HepG2 (cell line): ENCODE results near the gene RRBP1. TPM values are rescaled to one million over a fixed set of nuclear protein-coding genes. Genes with fewer than 3 reads are reported as not detected.

ENCODE experiments used
- AGO2 ChIP-seq: fragments of 200-400 bp; formaldehyde crosslinking; optimal IDR thresholded peaks from 2 replicates; pipeline ENCODE3; 2017; ENCODE audit warnings: mild to moderate bottlenecking, low read depth, low read length, moderate library complexity
- AKAP8 ChIP-seq: sonication (generic); formaldehyde crosslinking; IDR thresholded peaks from 2 replicates; pipeline ENCODE4 v1.5.1; 2020; ENCODE audit warnings: mild to moderate bottlenecking, missing genetic modification reagents
- EZH2 ChIP-seq: conservative IDR thresholded peaks from 2 replicates; pipeline ENCODE4 v1.6.1; 2012; ENCODE audit warnings: mild to moderate bottlenecking, low read depth, low read length, moderate library complexity
- FOSL2 ChIP-seq: sonication (generic); formaldehyde crosslinking; IDR thresholded peaks from 2 replicates; pipeline ENCODE4 v1.4.0; 2020; ENCODE audit warnings: missing genetic modification reagents
- HNRNPL ChIP-seq: fragments of 200-400 bp; formaldehyde crosslinking; IDR thresholded peaks from 2 replicates; pipeline ENCODE4 v1.6.1; 2017; ENCODE audit warnings: mild to moderate bottlenecking, low read depth, low read length
- HOXA9 ChIP-seq: sonication (generic); formaldehyde crosslinking; IDR thresholded peaks from 2 replicates; pipeline ENCODE4 v1.8.1; 2022; ENCODE audit warnings: missing genetic modification reagents, mild to moderate bottlenecking, moderate library complexity, borderline replicate concordance
- PBX3 ChIP-seq: sonication (generic); formaldehyde crosslinking; IDR thresholded peaks from 2 replicates; pipeline ENCODE4 v1.8.1; 2023; ENCODE audit warnings: missing genetic modification reagents, inconsistent platforms, borderline replicate concordance
- RNF219 ChIP-seq: sonication (generic); formaldehyde crosslinking; IDR thresholded peaks from 2 replicates; pipeline ENCODE4 v1.5.0; 2020; ENCODE audit warnings: mild to moderate bottlenecking, missing genetic modification reagents
- TRAFD1 ChIP-seq: sonication (generic); formaldehyde crosslinking; IDR thresholded peaks from 2 replicates; pipeline ENCODE4 v1.5.1; 2020; ENCODE audit warnings: missing genetic modification reagents, mild to moderate bottlenecking, borderline replicate concordance
- ZBTB26 ChIP-seq: IDR thresholded peaks from 2 replicates; pipeline ENCODE4 v1.6.1; 2016; ENCODE audit warnings: missing compliant biosample characterization, missing genetic modification reagents, borderline replicate concordance
- ZBTB38 ChIP-seq: sonication (generic); formaldehyde crosslinking; IDR thresholded peaks from 2 replicates; pipeline ENCODE4 v1.5.1; 2020; ENCODE audit warnings: mild to moderate bottlenecking, missing genetic modification reagents
- ZFP90 ChIP-seq: sonication (generic); formaldehyde crosslinking; IDR thresholded peaks from 2 replicates; pipeline ENCODE4 v1.8.0; 2022; ENCODE audit warnings: missing genetic modification reagents, mild to moderate bottlenecking, inconsistent platforms, borderline replicate concordance
- ZNF350 ChIP-seq: sonication (generic); formaldehyde crosslinking; IDR thresholded peaks from 2 replicates; pipeline ENCODE4 v1.4.0; 2020; ENCODE audit warnings: mild to moderate bottlenecking, low read depth, missing genetic modification reagents, borderline replicate concordance
- ZNF382 ChIP-seq: sonication (generic); formaldehyde crosslinking; IDR thresholded peaks from 2 replicates; pipeline ENCODE4 v1.5.0; 2020; ENCODE audit warnings: missing genetic modification reagents, mild to moderate bottlenecking, borderline replicate concordance
- ZNF75D ChIP-seq: sonication (generic); formaldehyde crosslinking; IDR thresholded peaks from 2 replicates; pipeline ENCODE4 v1.8.1; 2023; ENCODE audit warnings: missing genetic modification reagents, mild to moderate bottlenecking, borderline replicate concordance
- ZNF883 ChIP-seq: sonication (generic); formaldehyde crosslinking; IDR thresholded peaks from 2 replicates; pipeline ENCODE4 v1.5.1; 2020; ENCODE audit warnings: mild to moderate bottlenecking, missing genetic modification reagents; ENCODE audit errors: not compliant biosample characterization
- polyA plus RNA-seq, 8 experiments: library from polyadenylated mRNA; depleted of rRNA in 3 of 8; stranded (reverse) in 7 of 8; unstranded in 1 of 8; fragments of >200 nt; fragmentation: Illumina TruSeq in 4 of 8; extraction: Trizol in 4 of 8; gene quantifications; 2 replicates each; pipeline versions ENCODE4 v1.2.1 to v1.2.3, GENCODE V29; 2011 to 2016; ENCODE audit warnings: low read depth in 4 of 8, missing spikeins in 1 of 8, mixed read lengths in 1 of 8; ENCODE audit not compliant: insufficient read depth in 1 of 8
- total RNA-seq, 5 experiments: library from RNA; depleted of rRNA; stranded (reverse); fragments of >200 nt; fragmentation: Illumina TruSeq; extraction: Trizol; gene quantifications; 2 replicates each; pipeline ENCODE4 v1.2.3, GENCODE V29; 2016; ENCODE audit warnings: low read depth in 1 of 5
- TF ChIP-seq, protein P1 (sequence below): sonication (generic); formaldehyde crosslinking; IDR thresholded peaks from 2 replicates; pipeline ENCODE4 v1.8.1; 2023; ENCODE audit warnings: missing genetic modification reagents, mild to moderate bottlenecking, borderline replicate concordance
- TF ChIP-seq, protein P2 (sequence below): sonication (generic); IDR thresholded peaks from 2 replicates; pipeline ENCODE4 v1.6.1; 2016; ENCODE audit warnings: low read depth, borderline replicate concordance
- TF ChIP-seq, protein P3 (sequence below): sonication (generic); formaldehyde crosslinking; IDR thresholded peaks from 2 replicates; pipeline ENCODE4 v1.9.0; 2022; ENCODE audit warnings: missing genetic modification reagents, mild to moderate bottlenecking, borderline replicate concordance

Gene RRBP1
- total and polyA plus RNA-seq, 2 of the 13 experiments (the other 11 are each of a cell fraction or from before 2014, with no cell fraction given) = 150 to 222 TPM

DNA sequence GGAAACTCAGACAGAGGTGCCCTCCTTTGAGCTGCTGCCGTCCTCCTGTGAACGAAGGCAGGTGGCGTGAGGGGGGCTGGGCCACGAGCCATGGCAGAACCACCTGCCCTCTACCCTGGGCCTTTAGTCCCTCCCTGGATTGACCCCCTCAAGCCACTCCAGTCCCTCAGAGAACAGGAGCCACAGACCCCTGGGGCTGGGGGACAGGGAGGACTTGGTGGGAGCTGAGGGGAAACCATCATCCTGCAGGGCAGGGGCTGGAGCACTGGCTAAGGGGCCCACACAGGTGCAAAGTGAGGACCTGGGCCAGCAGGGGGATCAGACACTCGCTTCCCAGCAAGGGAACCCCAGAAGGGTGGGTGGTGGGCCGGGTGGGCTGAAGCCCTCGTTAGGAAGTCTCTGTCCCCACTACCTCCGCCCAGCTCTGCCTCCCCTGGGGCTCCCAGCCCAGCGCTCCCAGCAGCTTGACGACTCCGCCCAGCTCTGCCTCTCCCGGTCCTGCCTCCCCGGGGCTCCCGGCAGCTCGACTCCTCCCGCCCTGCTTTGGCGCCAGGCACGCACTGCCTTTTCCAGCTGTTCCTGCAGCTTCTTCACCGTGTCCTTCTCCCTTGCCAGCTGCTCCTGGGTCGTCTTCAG lies 67.7 kb downstream of the RRBP1 start (continued):
- no peak for TF ChIP-seq ZFP90 (CRISPR knock-in tag)
- TF ChIP-seq, protein P1, sequence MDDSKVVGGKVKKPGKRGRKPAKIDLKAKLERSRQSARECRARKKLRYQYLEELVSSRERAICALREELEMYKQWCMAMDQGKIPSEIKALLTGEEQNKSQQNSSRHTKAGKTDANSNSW (CRISPR knock-in tag) = no peak
- no peak for TF ChIP-seq EZH2
- TF ChIP-seq ZNF75D = no peak
- TF ChIP-seq, protein P2, sequence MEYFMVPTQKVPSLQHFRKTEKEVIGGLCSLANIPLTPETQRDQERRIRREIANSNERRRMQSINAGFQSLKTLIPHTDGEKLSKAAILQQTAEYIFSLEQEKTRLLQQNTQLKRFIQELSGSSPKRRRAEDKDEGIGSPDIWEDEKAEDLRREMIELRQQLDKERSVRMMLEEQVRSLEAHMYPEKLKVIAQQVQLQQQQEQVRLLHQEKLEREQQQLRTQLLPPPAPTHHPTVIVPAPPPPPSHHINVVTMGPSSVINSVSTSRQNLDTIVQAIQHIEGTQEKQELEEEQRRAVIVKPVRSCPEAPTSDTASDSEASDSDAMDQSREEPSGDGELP = no peak
- no peak for TF ChIP-seq TRAFD1
- TF ChIP-seq FOSL2 (CRISPR knock-in tag) = no peak
- TF ChIP-seq RNF219 = no peak
- TF ChIP-seq PBX3 (CRISPR knock-in tag) = no peak
- TF ChIP-seq AKAP8 = no peak
- TF ChIP-seq ZBTB38 (CRISPR knock-in tag) = peak; percentile 60
- TF ChIP-seq ZNF382 (CRISPR knock-in tag) = no peak
- TF ChIP-seq AGO2 = peak; percentile 96
- no peak for TF ChIP-seq HOXA9 (CRISPR knock-in tag)
- TF ChIP-seq ZBTB26 (CRISPR knock-in tag) = no peak
- TF ChIP-seq ZNF883 (CRISPR knock-in tag) = peak; percentile 47
- TF ChIP-seq, protein P3, sequence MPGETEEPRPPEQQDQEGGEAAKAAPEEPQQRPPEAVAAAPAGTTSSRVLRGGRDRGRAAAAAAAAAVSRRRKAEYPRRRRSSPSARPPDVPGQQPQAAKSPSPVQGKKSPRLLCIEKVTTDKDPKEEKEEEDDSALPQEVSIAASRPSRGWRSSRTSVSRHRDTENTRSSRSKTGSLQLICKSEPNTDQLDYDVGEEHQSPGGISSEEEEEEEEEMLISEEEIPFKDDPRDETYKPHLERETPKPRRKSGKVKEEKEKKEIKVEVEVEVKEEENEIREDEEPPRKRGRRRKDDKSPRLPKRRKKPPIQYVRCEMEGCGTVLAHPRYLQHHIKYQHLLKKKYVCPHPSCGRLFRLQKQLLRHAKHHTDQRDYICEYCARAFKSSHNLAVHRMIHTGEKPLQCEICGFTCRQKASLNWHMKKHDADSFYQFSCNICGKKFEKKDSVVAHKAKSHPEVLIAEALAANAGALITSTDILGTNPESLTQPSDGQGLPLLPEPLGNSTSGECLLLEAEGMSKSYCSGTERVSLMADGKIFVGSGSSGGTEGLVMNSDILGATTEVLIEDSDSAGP = 0 out of 2 replicates have a peak, but pooled peaks have one; percentile 16
- TF ChIP-seq ZNF350 (CRISPR knock-in tag) = no peak
- 0 out of 2 replicates have a peak, but pooled peaks have one; percentile 16 for TF ChIP-seq HNRNPL
